Measurements from ENCODE around the gene ASIC2. TPM values are rescaled to one million over a fixed set of nuclear protein-coding genes. Genes with fewer than 3 reads are reported as not detected.
"Not testable (repeated sequence)": the region's sequence is repeated elsewhere in the genome, so short reads cannot be mapped to it uniquely, and the experiment has no call there.

ASIC2 gene
- total RNA-seq, 1 experiment from 2014 or later: 4.1 TPM

- Histone ChIP-seq H3K27ac (ENCODE audit: low read length) (no peak overlapping the region), H3K27me3 (ENCODE audit: control insufficient read depth, insufficient read depth, low read length) (no peaks in the 10 kb centered on the region), H3K4me3 (ENCODE audit: low read depth in 2 of 2, low read length in 2 of 2) (no peak overlapping the region), H3K4me1 (ENCODE audit: control insufficient read depth, insufficient read depth, low read length) (no peaks in the 10 kb centered on the region), H3K9me3 (ENCODE audit: control insufficient read depth, insufficient read depth, low read depth, low read length) (no peaks in the 10 kb centered on the region), H3K36me3 (ENCODE audit: control insufficient read depth, insufficient read depth, low read length) (no peaks in the 10 kb centered on the region)
- no peak for TF ChIP-seq POLR2AphosphoS5 (IDR thresholded peaks at IDR 0.05; ENCODE audit: low read depth, low read length)
- TF ChIP-seq, protein P1, sequence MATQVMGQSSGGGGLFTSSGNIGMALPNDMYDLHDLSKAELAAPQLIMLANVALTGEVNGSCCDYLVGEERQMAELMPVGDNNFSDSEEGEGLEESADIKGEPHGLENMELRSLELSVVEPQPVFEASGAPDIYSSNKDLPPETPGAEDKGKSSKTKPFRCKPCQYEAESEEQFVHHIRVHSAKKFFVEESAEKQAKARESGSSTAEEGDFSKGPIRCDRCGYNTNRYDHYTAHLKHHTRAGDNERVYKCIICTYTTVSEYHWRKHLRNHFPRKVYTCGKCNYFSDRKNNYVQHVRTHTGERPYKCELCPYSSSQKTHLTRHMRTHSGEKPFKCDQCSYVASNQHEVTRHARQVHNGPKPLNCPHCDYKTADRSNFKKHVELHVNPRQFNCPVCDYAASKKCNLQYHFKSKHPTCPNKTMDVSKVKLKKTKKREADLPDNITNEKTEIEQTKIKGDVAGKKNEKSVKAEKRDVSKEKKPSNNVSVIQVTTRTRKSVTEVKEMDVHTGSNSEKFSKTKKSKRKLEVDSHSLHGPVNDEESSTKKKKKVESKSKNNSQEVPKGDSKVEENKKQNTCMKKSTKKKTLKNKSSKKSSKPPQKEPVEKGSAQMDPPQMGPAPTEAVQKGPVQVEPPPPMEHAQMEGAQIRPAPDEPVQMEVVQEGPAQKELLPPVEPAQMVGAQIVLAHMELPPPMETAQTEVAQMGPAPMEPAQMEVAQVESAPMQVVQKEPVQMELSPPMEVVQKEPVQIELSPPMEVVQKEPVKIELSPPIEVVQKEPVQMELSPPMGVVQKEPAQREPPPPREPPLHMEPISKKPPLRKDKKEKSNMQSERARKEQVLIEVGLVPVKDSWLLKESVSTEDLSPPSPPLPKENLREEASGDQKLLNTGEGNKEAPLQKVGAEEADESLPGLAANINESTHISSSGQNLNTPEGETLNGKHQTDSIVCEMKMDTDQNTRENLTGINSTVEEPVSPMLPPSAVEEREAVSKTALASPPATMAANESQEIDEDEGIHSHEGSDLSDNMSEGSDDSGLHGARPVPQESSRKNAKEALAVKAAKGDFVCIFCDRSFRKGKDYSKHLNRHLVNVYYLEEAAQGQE (IDR thresholded peaks at IDR 0.05; ENCODE audit: insufficient read depth in 1 of 2, low read depth in 2 of 2, low read length in 1 of 2): no peak
- no peak for TF ChIP-seq TCF7L2 (IDR thresholded peaks at IDR 0.05; ENCODE audit: low read depth, low read length)
- no peak for TF ChIP-seq SIN3A (IDR thresholded peaks at IDR 0.05; ENCODE audit: borderline replicate concordance, insufficient read depth, low read depth, low read length)
- TF ChIP-seq CTCF (IDR thresholded peaks at IDR 0.05): no peak
- ChIA-PET CTCF (no interaction called here), POLR2A (no interaction called here)
- no TSS peak for BruUV-seq (replicated peaks)
- intact Hi-C loops (cut with micrococcal nuclease; ENCODE audit: unreplicated experiment): no loop called here
- in situ Hi-C loops (cut with HindIII; ENCODE audit: low pct_unique_long_range_greater_than_20kb, low sequenced_read_pairs): no loop called here
- ATAC-seq (no peak), DNase-seq (ENCODE audit: low read depth, low spot score) (no peak)
These were observed 304.5 kb downstream of the ASIC2 start for GRCh38 chr17:32988481-32989101.

GRCh38 chr17:32987868-32988267, 305.2 kb downstream of the ASIC2 start:
- intact Hi-C loops (cut with micrococcal nuclease; ENCODE audit: unreplicated experiment); H3K27me3 ChIP-seq (ENCODE audit: control insufficient read depth, insufficient read depth, low read length); H3K4me3 ChIP-seq (ENCODE audit: low read depth in 2 of 2, low read length in 2 of 2); H3K4me1 ChIP-seq (ENCODE audit: control insufficient read depth, insufficient read depth, low read length); BruUV-seq (replicated peaks); POLR2A ChIA-PET; DNase-seq (ENCODE audit: low read depth, low spot score); CTCF ChIA-PET; H3K27ac ChIP-seq (ENCODE audit: low read length); H3K36me3 ChIP-seq (ENCODE audit: control insufficient read depth, insufficient read depth, low read length); in situ Hi-C loops (cut with HindIII; ENCODE audit: low pct_unique_long_range_greater_than_20kb, low sequenced_read_pairs); ATAC-seq; H3K9me3 ChIP-seq (ENCODE audit: control insufficient read depth, insufficient read depth, low read depth, low read length): not testable (repeated sequence)

DNA sequence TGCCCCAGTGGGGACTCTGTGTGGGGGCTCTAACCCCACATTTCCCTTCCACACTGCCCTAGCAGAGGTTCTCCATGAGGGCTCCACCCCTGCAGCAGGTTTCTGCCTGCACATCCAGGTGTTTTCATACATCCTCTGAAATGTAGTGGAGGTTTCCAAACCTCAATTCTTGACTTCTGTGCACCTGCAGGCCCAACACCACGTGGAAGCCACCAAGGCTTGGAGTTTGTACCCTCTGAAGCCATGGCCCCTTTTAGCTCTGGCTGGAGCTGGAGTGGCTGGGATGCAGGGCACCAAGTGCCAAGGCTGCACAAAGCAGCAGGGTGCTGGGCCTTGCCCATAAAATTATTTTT, 305.7 kb downstream of the ASIC2 start:
- DNase-seq (ENCODE audit: low read depth, low spot score); H3K27ac ChIP-seq (ENCODE audit: low read length); CTCF ChIA-PET; intact Hi-C loops (cut with micrococcal nuclease; ENCODE audit: unreplicated experiment); H3K4me3 ChIP-seq (ENCODE audit: low read depth in 2 of 2, low read length in 2 of 2); H3K27me3 ChIP-seq (ENCODE audit: control insufficient read depth, insufficient read depth, low read length); H3K9me3 ChIP-seq (ENCODE audit: control insufficient read depth, insufficient read depth, low read depth, low read length); H3K36me3 ChIP-seq (ENCODE audit: control insufficient read depth, insufficient read depth, low read length); in situ Hi-C loops (cut with HindIII; ENCODE audit: low pct_unique_long_range_greater_than_20kb, low sequenced_read_pairs); H3K4me1 ChIP-seq (ENCODE audit: control insufficient read depth, insufficient read depth, low read length); ATAC-seq; BruUV-seq (replicated peaks): not testable (repeated sequence)
- POLR2A ChIA-PET: interaction anchor here (0.6 kb wide), 1 partner anchor 11 kb away, joined by 3 read pairs; no protein-coding TSS in a partner anchor

Measured in Panc1 (cell line).